HEK293T (cell line): Measurements from ENCODE around the gene BOC.

ENCODE experiments used
- CTCF ChIA-PET: fragments of 350-600 bp; formaldehyde crosslinking; extraction: SDS; loops from one replicate; lab custom pipeline; 2021; ENCODE audit warnings: antibody characterized with exemption, inconsistent platforms; lab: Yijun Ruan, JAX
- POLR2A ChIA-PET: fragments of 350-600 bp; formaldehyde crosslinking; extraction: SDS; loops from one replicate; lab custom pipeline; 2020; ENCODE audit warnings: antibody characterized with exemption, inconsistent platforms; lab: Yijun Ruan, JAX
- DNase-seq: peaks from one replicate; pipeline ENCODE4 v3.0.0; 2012; ENCODE audit warnings: mixed read lengths; ENCODE audit errors: extremely low spot score
- ARNT ChIP-seq: fragments of 450-650 bp; IDR thresholded peaks from 2 replicates; pipeline ENCODE4 v1.6.1; 2017; ENCODE audit warnings: mild to moderate bottlenecking
- BHLHE40 ChIP-seq: fragments of 450-650 bp; IDR thresholded peaks from 2 replicates; pipeline ENCODE4 v1.6.1; 2016; ENCODE audit warnings: mild to moderate bottlenecking, moderate library complexity, borderline replicate concordance
- CTBP1 ChIP-seq: fragments of 450-650 bp; IDR thresholded peaks from 2 replicates; pipeline ENCODE4 v1.6.1; 2016; ENCODE audit warnings: borderline replicate concordance
- ELF4 ChIP-seq: fragments of 450-650 bp; IDR thresholded peaks from 2 replicates; pipeline ENCODE4 v1.6.1; 2017; ENCODE audit warnings: antibody characterized with exemption
- FOXA1 ChIP-seq: fragments of 450-650 bp; IDR thresholded peaks from 2 replicates; pipeline ENCODE4 v1.6.1; 2016; ENCODE audit warnings: mild to moderate bottlenecking
- FOXK2 ChIP-seq: fragments of 450-650 bp; IDR thresholded peaks from 2 replicates; pipeline ENCODE4 v1.6.1; 2016; ENCODE audit warnings: mild to moderate bottlenecking
- FOXM1 ChIP-seq: fragments of 450-650 bp; IDR thresholded peaks from 2 replicates; pipeline ENCODE4 v1.6.1; 2017; ENCODE audit warnings: mild to moderate bottlenecking, borderline replicate concordance
- HDGF ChIP-seq: fragments of 450-650 bp; IDR thresholded peaks from 2 replicates; pipeline ENCODE4 v1.6.1; 2017; ENCODE audit warnings: antibody characterized with exemption, borderline replicate concordance
- L3MBTL2 ChIP-seq: fragments of 450-650 bp; conservative IDR thresholded peaks from 2 replicates; pipeline ENCODE4 v1.6.1; 2016; ENCODE audit warnings: mild to moderate bottlenecking
- LEF1 ChIP-seq: fragments of 450-650 bp; IDR thresholded peaks from 2 replicates; pipeline ENCODE4 v1.6.1; 2017; ENCODE audit warnings: mild to moderate bottlenecking, borderline replicate concordance
- NFRKB ChIP-seq: fragments of 450-650 bp; IDR thresholded peaks from 2 replicates; pipeline ENCODE4 v1.6.1; 2016; ENCODE audit warnings: mild to moderate bottlenecking, moderate library complexity
- PKNOX1 ChIP-seq: fragments of 450-650 bp; IDR thresholded peaks from 2 replicates; pipeline ENCODE4 v1.6.1; 2016
- SP1 ChIP-seq: fragments of 450-650 bp; IDR thresholded peaks from 2 replicates; pipeline ENCODE4 v1.6.1; 2017
- SUZ12 ChIP-seq: fragments of 450-650 bp; IDR thresholded peaks from 2 replicates; pipeline ENCODE4 v1.6.1; 2016; ENCODE audit warnings: mild to moderate bottlenecking
- TARDBP ChIP-seq: fragments of 450-650 bp; IDR thresholded peaks from 2 replicates; pipeline ENCODE4 v1.6.1; 2016
- ZNF384 ChIP-seq: fragments of 450-650 bp; IDR thresholded peaks from 2 replicates; pipeline ENCODE4 v1.6.1; 2016

The BOC gene

DNA sequence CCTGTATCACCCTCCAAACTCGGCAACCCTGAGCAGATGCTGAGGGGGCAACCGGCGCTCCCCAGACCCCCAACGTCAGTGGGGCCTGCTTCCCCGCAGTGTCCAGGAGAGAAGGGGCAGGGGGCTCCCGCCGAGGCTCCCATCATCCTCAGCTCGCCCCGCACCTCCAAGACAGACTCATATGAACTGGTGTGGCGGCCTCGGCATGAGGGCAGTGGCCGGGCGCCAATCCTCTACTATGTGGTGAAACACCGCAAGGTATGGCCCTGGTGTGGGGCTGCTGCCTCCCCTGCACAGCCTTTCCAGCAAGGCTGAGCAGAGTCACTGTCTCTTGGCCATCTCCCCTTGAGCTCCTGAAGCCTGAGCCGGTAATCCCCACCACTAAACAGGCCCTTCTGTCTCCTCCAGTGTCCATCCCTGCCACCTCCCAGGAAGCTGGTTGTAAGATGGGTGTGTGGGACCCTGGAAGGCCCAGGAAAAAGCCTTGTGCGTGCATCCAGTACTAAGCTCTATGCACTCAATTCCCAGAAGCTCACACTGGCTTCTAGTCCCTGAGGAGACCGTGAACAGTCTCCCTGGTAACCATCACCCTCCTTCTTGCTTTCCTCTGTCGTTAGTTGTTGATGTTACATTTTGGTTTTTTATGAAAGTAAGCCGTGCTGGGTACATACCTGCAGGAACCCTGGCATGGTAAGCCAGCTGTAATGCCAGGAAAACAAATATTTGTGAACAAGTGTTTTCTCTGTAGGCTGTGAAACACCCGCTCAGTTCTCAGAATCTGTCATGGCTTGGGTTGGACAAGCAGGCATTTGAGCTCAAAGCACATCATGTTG, 63.3 kb downstream of the BOC start:
- ChIA-PET CTCF (no interaction called here), POLR2A (interaction anchor here (1.1 kb wide), 1 partner anchor 10 kb away, joined by 4 read pairs; no protein-coding TSS in a partner anchor)
- DNase-seq, result no peak
- no peak for TF ChIP-seq SP1
- TF ChIP-seq ELF4, result no peak
- TF ChIP-seq TARDBP, result no peak
- no peak for TF ChIP-seq NFRKB
- TF ChIP-seq PKNOX1, result no peak
- TF ChIP-seq SUZ12, result no peak
- no peak for TF ChIP-seq HDGF
- no peak for TF ChIP-seq ZNF384
- TF ChIP-seq FOXK2, result no peak
- TF ChIP-seq LEF1, result no peak
- no peak for TF ChIP-seq FOXA1
- no peak for TF ChIP-seq ARNT
- TF ChIP-seq CTBP1, result no peak
- TF ChIP-seq L3MBTL2, result no peak
- no peak for TF ChIP-seq BHLHE40
- no peak for TF ChIP-seq FOXM1

- no peak for TF ChIP-seq TARDBP
- no peak for TF ChIP-seq SUZ12
- TF ChIP-seq PKNOX1, result no peak
- no peak for TF ChIP-seq L3MBTL2
- no peak for DNase-seq
- ChIA-PET POLR2A (interaction anchor here (1.1 kb wide), 1 partner anchor 11 kb away, joined by 4 read pairs; no protein-coding TSS in a partner anchor), CTCF (interaction anchor here (1.1 kb wide), 1 partner anchor 211 kb away, joined by 5 read pairs; no protein-coding TSS in a partner anchor)
Observed at GRCh38 chr3:113275258-113275556, 63.9 kb downstream of the BOC start.

- DNase-seq, result no peak
- ChIA-PET CTCF (interaction anchor here (1.1 kb wide), 1 partner anchor 211 kb away, joined by 5 read pairs; no protein-coding TSS in a partner anchor), POLR2A (no interaction called here)
- no peak for TF ChIP-seq ELF4
- no peak for TF ChIP-seq ZNF384
- no peak for TF ChIP-seq TARDBP
- TF ChIP-seq NFRKB, result no peak
- TF ChIP-seq ARNT, result no peak
Observed at GRCh38 chr3:113275583-113275928, 64.2 kb downstream of the BOC start.

DNA sequence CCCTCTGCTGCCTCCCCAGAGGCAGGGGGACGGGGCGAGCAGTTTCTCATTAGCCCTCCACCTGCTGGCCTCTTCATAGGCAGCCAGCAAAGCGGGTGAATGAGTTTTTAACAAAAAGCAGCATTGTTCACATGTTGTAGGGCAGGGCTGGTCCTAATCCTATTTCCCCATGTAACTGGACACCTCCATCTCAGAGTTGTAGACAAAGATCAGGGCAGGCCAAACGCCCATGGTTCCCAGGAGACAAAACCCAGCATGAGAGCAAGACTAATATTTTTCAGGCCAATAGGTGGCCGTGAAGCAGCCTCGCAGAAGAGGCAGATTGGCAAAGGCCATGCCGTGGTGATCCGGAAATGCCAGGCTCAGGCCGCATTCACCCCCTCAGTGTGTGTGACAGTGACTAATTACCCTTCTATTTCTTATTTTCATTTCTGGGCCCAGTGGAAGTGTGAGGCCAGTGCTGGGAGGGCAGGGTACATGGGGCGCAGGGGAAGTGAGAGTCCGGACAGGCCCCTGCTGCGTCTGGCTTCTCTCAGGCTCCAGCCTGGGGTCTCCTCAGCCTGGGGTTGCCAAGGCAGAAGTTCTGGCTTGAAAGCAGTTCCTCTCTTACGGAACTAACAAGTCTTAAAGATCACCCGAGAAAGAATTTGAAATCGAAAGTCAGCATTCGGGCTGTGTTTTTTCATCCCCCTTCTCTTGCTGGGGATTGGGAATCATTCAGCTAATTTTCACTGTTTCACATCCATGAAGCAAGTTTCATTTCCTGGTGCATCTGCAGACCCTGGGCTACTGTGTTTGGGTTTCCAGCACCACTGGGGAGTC, 64.8 kb downstream of the BOC start:
- TF ChIP-seq PKNOX1, result peak; percentile 82
- TF ChIP-seq ARNT, result no peak
- POLR2A ChIA-PET, result interaction anchor here (1.5 kb wide), 1 partner anchor 65 kb away, joined by 3 read pairs; no protein-coding TSS in a partner anchor
- CTCF ChIA-PET, result interaction anchor here (1.1 kb wide), 1 partner anchor 212 kb away, joined by 5 read pairs; no protein-coding TSS in a partner anchor
- peak; percentile 41 for DNase-seq

DNA sequence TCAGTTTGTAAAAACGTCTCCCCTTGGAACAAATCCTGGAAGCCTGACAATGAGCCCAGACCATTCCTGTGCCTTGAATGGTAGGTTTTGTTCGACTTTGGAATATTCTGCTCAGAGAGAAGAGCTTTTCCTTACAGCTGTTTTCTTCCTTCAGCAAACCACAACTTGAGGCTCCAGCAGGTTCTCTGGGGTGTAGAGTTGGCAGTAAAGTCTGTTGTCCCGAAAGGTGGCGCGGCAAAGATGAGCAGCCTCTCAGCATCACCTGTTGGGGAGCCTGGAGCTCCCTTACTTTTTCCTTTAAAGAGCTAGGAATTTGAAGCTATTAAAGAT, 65.4 kb downstream of the BOC start:
- CTCF ChIA-PET, result no interaction called here
- POLR2A ChIA-PET, result interaction anchor here (1.5 kb wide), 1 partner anchor 66 kb away, joined by 3 read pairs; no protein-coding TSS in a partner anchor
- TF ChIP-seq LEF1 (no peak), ARNT (no peak), FOXM1 (no peak), FOXK2 (no peak), TARDBP (no peak), BHLHE40 (no peak), ZNF384 (no peak), NFRKB (no peak), CTBP1 (no peak), SUZ12 (no peak), HDGF (no peak), SP1 (no peak), ELF4 (no peak), L3MBTL2 (no peak), FOXA1 (no peak), PKNOX1 (no peak)
- DNase-seq, result no peak

GRCh38 chr3:113277414-113277813, 66.1 kb downstream of the BOC start:
- CTCF ChIA-PET, result no interaction called here
- TF ChIP-seq ZNF384 (no peak), SUZ12 (no peak), TARDBP (no peak), FOXA1 (no peak), SP1 (no peak), FOXM1 (no peak), HDGF (no peak), PKNOX1 (no peak), NFRKB (no peak), FOXK2 (no peak), L3MBTL2 (no peak)
- DNase-seq, result no peak

More at GRCh38 chr3:113277414-113277813, 66.1 kb downstream of the BOC start:
- POLR2A ChIA-PET, result interaction anchor here (1.5 kb wide), 1 partner anchor 66 kb away, joined by 3 read pairs; no protein-coding TSS in a partner anchor
